RWPE2 (cell line): Measurements from ENCODE around the gene TLR2.

Experiments
- ATAC-seq: fragments of 200-7000 bp; cut with Tn5 transposase; 3 replicates; pipeline ENCODE4 v1.9.1; 2021; ENCODE audit warnings: low read depth
- DNase-seq: peaks from one replicate; pipeline ENCODE4 v3.0.0-alpha.2; 2020; ENCODE audit warnings: low spot score
- H3K27ac ChIP-seq: fragments of 450-650 bp; 2 replicates; pipeline ENCODE4 v1.5.1; 2017; ENCODE audit warnings: mild to moderate bottlenecking; ENCODE audit not compliant: poor library complexity, severe bottlenecking
- H3K27me3 ChIP-seq: fragments of 250-450 bp; sonication (Bioruptor Pico); 2 replicates; pipeline ENCODE4 v1.5.1; 2021; ENCODE audit warnings: mild to moderate bottlenecking, moderate library complexity; ENCODE audit not compliant: insufficient read depth, poor library complexity, severe bottlenecking
- H3K36me3 ChIP-seq: fragments of 250-450 bp; sonication (Bioruptor Pico); 2 replicates; pipeline ENCODE4 v1.5.1; 2020; ENCODE audit warnings: low read depth, mild to moderate bottlenecking, moderate library complexity
- H3K4me1 ChIP-seq: fragments of 250-450 bp; sonication (Bioruptor Pico); 2 replicates; pipeline ENCODE4 v1.5.1; 2021; ENCODE audit warnings: mild to moderate bottlenecking, moderate library complexity; ENCODE audit not compliant: insufficient read depth, poor library complexity, severe bottlenecking
- H3K4me3 ChIP-seq: fragments of 250-450 bp; sonication (Bioruptor Pico); 2 replicates; pipeline ENCODE4 v1.5.1; 2021; ENCODE audit warnings: mild to moderate bottlenecking, moderate library complexity; ENCODE audit not compliant: severe bottlenecking
- H3K9me3 ChIP-seq: fragments of 250-450 bp; sonication (Bioruptor Pico); 2 replicates; pipeline ENCODE4 v1.5.1; 2021; ENCODE audit warnings: mild to moderate bottlenecking, moderate library complexity; ENCODE audit not compliant: severe bottlenecking
- TF ChIP-seq, protein P1 (sequence below): fragments of 450-650 bp; IDR thresholded peaks from one replicate; pipeline ENCODE4 v1.5.1; 2017; ENCODE audit warnings: mild to moderate bottlenecking, moderate library complexity; ENCODE audit not compliant: poor library complexity, severe bottlenecking

The TLR2 gene

DNA sequence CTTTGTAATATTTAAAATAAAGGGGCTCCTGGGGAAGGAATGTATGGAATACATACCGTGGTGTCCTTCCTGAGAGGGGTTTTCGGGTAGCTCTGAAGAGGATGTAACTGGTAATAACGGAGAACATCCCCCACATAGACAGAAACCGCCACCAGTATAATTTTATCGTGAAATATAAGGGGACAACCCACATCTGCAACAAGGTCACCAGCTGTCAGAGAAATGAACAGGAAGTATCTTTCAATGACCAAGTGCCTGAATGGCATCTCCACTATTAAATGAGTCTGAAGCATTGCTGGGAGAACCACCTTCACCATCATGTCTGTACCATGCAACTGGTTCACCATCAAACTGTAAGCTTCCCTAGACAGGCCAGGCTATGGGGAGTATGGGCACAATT, 44.1 kb downstream of the TLR2 start:
- H3K27me3 ChIP-seq: no peaks in the 10 kb centered on the region
- TF ChIP-seq, protein P1, sequence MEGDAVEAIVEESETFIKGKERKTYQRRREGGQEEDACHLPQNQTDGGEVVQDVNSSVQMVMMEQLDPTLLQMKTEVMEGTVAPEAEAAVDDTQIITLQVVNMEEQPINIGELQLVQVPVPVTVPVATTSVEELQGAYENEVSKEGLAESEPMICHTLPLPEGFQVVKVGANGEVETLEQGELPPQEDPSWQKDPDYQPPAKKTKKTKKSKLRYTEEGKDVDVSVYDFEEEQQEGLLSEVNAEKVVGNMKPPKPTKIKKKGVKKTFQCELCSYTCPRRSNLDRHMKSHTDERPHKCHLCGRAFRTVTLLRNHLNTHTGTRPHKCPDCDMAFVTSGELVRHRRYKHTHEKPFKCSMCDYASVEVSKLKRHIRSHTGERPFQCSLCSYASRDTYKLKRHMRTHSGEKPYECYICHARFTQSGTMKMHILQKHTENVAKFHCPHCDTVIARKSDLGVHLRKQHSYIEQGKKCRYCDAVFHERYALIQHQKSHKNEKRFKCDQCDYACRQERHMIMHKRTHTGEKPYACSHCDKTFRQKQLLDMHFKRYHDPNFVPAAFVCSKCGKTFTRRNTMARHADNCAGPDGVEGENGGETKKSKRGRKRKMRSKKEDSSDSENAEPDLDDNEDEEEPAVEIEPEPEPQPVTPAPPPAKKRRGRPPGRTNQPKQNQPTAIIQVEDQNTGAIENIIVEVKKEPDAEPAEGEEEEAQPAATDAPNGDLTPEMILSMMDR: no peak
- no peak for DNase-seq
- no peak overlapping the region for H3K4me3 ChIP-seq
- peaks cover 10% of the 10 kb centered on the region for H3K4me1 ChIP-seq
- H3K27ac ChIP-seq: no peak overlapping the region
- H3K9me3 ChIP-seq: no peaks in the 10 kb centered on the region
- ATAC-seq: no peak
- no peaks in the 10 kb centered on the region for H3K36me3 ChIP-seq

DNA sequence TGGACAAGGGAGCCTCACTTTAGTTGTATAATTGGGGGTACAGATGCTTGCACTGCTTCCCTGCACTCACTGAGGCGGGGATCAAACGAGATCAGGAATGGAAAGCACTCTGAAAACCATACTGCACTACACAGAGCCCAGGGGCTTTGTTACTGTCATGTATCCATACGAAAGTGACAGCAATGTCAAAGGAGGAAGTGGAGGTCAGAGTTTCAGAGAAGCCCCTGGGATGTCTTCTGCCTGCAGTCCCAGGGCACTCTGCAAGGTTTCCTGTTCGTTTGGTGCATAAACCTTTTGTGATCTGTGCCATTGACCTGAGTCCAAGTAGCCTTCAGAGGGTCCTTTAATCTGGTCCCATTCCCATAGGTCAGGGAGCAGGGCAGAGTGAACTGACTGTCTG, 44.6 kb downstream of the TLR2 start:
- no peak for DNase-seq
- no peak overlapping the region for H3K27ac ChIP-seq

DNA sequence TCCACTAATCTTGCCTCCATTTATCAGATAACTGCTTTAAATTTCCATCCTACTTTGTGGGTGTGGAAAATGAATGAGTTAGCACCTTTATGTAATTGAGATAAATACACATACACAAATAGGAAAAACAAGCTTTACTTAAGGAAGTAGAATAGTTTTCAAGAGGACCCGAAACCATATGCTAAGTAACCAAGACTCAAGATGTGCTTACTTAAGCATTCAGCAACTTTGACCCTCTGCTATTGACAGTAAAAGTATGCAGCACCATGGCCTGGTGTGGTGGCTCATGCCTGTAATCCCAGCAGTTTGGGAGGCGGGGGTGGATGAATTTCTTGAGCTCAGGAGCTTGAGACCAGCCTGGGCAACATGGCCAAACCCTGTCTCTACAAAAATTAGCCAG, 45.8 kb downstream of the TLR2 start:
- no peaks in the 10 kb centered on the region for H3K9me3 ChIP-seq

More for the DNA sequence above, 44.6 kb downstream of the TLR2 start:
- Histone ChIP-seq H3K27me3 (no peaks in the 10 kb centered on the region), H3K4me1 (peaks cover 10% of the 10 kb centered on the region), H3K9me3 (no peaks in the 10 kb centered on the region), H3K4me3 (no peak overlapping the region), H3K36me3 (no peaks in the 10 kb centered on the region)
- no peak for ATAC-seq
- TF ChIP-seq, protein P1: no peak

DNA sequence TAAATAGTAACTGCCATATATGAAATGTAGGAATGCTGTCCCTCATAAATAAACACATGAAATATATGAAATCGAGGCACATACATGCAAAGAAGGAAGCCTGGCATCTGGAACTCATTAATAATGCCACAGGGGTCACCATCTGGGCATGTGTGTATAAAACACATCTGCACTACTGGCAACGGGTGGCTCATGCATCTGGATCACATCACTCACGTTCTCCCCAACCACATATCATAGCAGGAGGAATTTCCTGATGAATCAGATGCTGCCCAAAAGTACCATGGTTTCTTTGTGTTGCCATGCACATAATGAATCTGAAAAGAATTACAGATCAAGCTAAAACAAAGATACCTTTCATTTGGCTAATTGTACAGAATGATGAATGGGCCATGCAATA, 47.2 kb downstream of the TLR2 start:
- Histone ChIP-seq H3K4me3 (no peak overlapping the region), H3K4me1 (peaks cover 10% of the 10 kb centered on the region), H3K36me3 (no peaks in the 10 kb centered on the region), H3K27me3 (no peaks in the 10 kb centered on the region), H3K9me3 (no peaks in the 10 kb centered on the region), H3K27ac (peak overlapping the region; percentile 61)
- DNase-seq (no peak), ATAC-seq (peak; percentile 93)
- TF ChIP-seq, protein P1: no peak

More for the DNA sequence above, 45.8 kb downstream of the TLR2 start:
- H3K27ac ChIP-seq: no peak overlapping the region
- H3K36me3 ChIP-seq: no peaks in the 10 kb centered on the region
- H3K27me3 ChIP-seq: no peaks in the 10 kb centered on the region
- H3K4me1 ChIP-seq: peaks cover 10% of the 10 kb centered on the region
- ATAC-seq (no peak), DNase-seq (no peak)
- no peak overlapping the region for H3K4me3 ChIP-seq
- TF ChIP-seq, protein P1: no peak

DNA sequence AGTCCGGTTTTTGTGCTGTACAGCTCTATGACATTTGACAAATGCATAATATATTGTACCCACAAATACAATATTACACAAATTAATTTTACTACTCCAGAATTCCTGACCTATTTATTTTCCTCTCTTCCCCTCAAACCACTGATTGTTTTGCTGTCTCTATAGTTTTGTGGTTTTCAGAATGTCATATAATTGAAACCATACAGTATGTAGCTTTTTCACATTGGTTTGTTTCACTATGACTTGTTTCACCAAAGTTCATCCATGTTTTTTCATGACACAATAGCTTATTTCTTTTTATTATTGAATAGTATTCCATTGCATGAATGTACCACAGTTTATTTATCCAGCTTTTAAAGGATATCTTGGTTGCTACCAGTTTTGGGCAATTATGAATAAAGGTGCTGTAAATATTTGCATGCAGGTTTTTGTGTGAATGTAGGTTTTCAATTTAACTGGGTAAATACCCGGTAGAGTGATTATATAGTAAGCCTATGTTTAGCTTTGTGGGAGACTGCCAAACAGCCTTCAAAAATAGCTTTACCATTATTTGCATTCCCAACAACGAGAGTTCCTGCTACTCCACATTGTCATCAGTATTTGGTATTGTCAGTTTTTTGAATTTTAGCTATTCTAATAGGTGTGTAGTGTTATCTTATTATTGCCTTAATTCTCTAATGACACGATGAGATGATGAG, 49.8 kb downstream of the TLR2 start:
- Histone ChIP-seq H3K4me1 (peaks cover 10% of the 10 kb centered on the region), H3K36me3 (no peaks in the 10 kb centered on the region), H3K9me3 (no peaks in the 10 kb centered on the region), H3K27me3 (no peaks in the 10 kb centered on the region), H3K4me3 (no peak overlapping the region), H3K27ac (no peak overlapping the region)
- ATAC-seq (no peak), DNase-seq (no peak)
- TF ChIP-seq, protein P1: no peak
